Upper lobe of left lung (tissue), 6 donors: ENCODE measurements around the gene XAB2. TPM values are rescaled to one million over a fixed set of nuclear protein-coding genes. Genes with fewer than 3 reads are reported as not detected.

Source experiments
- ATAC-seq, 2 donors: fragments of 200-7000 bp; cut with Tn5 transposase; one replicate each; pipeline ENCODE4 v1.9.1; 2022; ENCODE audit warnings: mild to moderate bottlenecking in 2 of 2, moderate library complexity in 2 of 2; ENCODE audit not compliant: low FRiP score in 2 of 2
- DNase-seq, 2 donors: peaks; one replicate each; pipeline ENCODE4 v3.0.0-alpha.2; 2019 to 2020
- H3K27ac ChIP-seq, 4 donors: fragments of 200-600 bp; sonication (generic); one replicate each; pipeline ENCODE4 v1.5.1; 2016 to 2019
- H3K27me3 ChIP-seq, 4 donors: fragments of 200-600 bp; sonication (generic); one replicate each; pipeline ENCODE4 v1.5.1; 2017 to 2019
- H3K36me3 ChIP-seq, 4 donors: fragments of 200-600 bp; sonication (generic); one replicate each; pipeline ENCODE4 v1.5.1; 2016 to 2019
- H3K4me1 ChIP-seq, 4 donors: fragments of 200-600 bp; sonication (generic); one replicate each; pipeline ENCODE4 v1.5.1; 2018 to 2019
- H3K4me3 ChIP-seq, 4 donors: fragments of 200-600 bp; sonication (generic); one replicate each; pipeline ENCODE4 v1.5.1; 2017 to 2019; ENCODE audit warnings: mild to moderate bottlenecking in 2 of 4, moderate library complexity in 1 of 4
- H3K9me3 ChIP-seq, 4 donors: fragments of 200-600 bp; sonication (generic); one replicate each; pipeline ENCODE4 v1.5.1; 2018 to 2019
- CTCF ChIP-seq, 6 experiments: fragments of 450-650 bp in 4 of 6; fragments of 200-600 bp in 2 of 6; sonication (generic) in 2 of 6; IDR thresholded peaks; one replicate each; pipeline ENCODE4 v1.5.1; 2016 to 2019; ENCODE audit warnings: antibody characterized with exemption in 6 of 6
- EP300 ChIP-seq, 4 donors: sonication (generic); formaldehyde crosslinking; IDR thresholded peaks; one replicate each; pipeline ENCODE4 v1.5.1; 2017; ENCODE audit warnings: antibody characterized with exemption in 4 of 4, control low read depth in 2 of 4
- POLR2A ChIP-seq, 4 donors: fragments of 450-650 bp; IDR thresholded peaks; one replicate each; pipeline ENCODE4 v1.5.1; 2016 to 2017; ENCODE audit warnings: antibody characterized with exemption in 4 of 4, mild to moderate bottlenecking in 2 of 4
- POLR2AphosphoS5 ChIP-seq, 2 donors: sonication (generic); formaldehyde crosslinking; IDR thresholded peaks; one replicate each; pipeline ENCODE4 v1.5.1; 2017; ENCODE audit warnings: antibody characterized with exemption in 2 of 2
- WGBS, 2 donors: methylation state at CpG; one replicate each; pipeline ENCODE4 v1.1.5; 2017 to 2018; 5-methylcytosine and 5-hydroxymethylcytosine counted together
- total RNA-seq, 6 donors: library from RNA; depleted of rRNA in 4 of 6; stranded (reverse); fragments of >200 nt in 4 of 6; gene quantifications; one replicate each; pipeline versions ENCODE4 v1.1.0 to v1.2.1, GENCODE V29; 2016 to 2021
- donor health status: DM: no; HTN: no; CAD: no; lungs with moderate emphysema.
- donor health status: DM: no; HTN: yes; CAD: no; lungs with severe emphysema.

XAB2 gene
- total RNA-seq, 6 donors from 2014 or later = 35.7 to 81.7 (median 51.4) TPM

GRCh38 chr19:7636317-7636690, 7.0 kb upstream of the XAB2 start:
- H3K4me3 ChIP-seq = peak overlapping the region in 3 of 4 donors; percentile 75 to 90 (median 76)

GRCh38 chr19:7635670-7636069, 6.3 kb upstream of the XAB2 start:
- WGBS, 2 donors = 45 to 49% methylated on average over 6 of the region's 6 CpGs
- Histone ChIP-seq H3K27ac (no peak overlapping the region), H3K27me3 (peaks cover 0 to 6% (median 0%) of the 10 kb centered on the region in 4 donors), H3K4me1 (peaks cover 6 to 49% (median 21%) of the 10 kb centered on the region in 4 donors), H3K4me3 (no peak overlapping the region), H3K9me3 (no peaks in the 10 kb centered on the region), H3K36me3 (peaks cover 0 to 20% (median 8%) of the 10 kb centered on the region in 4 donors)
- DNase-seq = no peak
- no peak for ATAC-seq
- TF ChIP-seq POLR2A (IDR thresholded peaks at IDR 0.05) = no peak
- no peak for TF ChIP-seq CTCF (IDR thresholded peaks at IDR 0.05)

More at GRCh38 chr19:7636317-7636690, 7.0 kb upstream of the XAB2 start:
- TF ChIP-seq CTCF (IDR thresholded peaks at IDR 0.05) (no peak), POLR2A (IDR thresholded peaks at IDR 0.05) (no peak), EP300 (IDR thresholded peaks at IDR 0.05) (no peak), POLR2AphosphoS5 (IDR thresholded peaks at IDR 0.05) (no peak)
- no peak for ATAC-seq
- Histone ChIP-seq H3K4me1 (peaks cover under 1 to 43% (median 14%) of the 10 kb centered on the region in 4 donors), H3K27me3 (peaks cover 0 to 6% (median 0%) of the 10 kb centered on the region in 4 donors), H3K27ac (peak overlapping the region; percentile 93 to 97 (median 94)), H3K9me3 (no peaks in the 10 kb centered on the region), H3K36me3 (peaks cover 0 to 19% (median 10%) of the 10 kb centered on the region in 4 donors)
- no peak for DNase-seq
- WGBS, 2 donors = 70 to 76% methylated on average over 12 to 16 of the region's 16 CpGs

GRCh38 chr19:7633698-7634097, 4.4 kb upstream of the XAB2 start, which contains the start of gene PCP2:
Gene PCP2 (minus strand): TSS chr19:7633719. CDS start chr19:7633457, 262 bp downstream.
- Histone ChIP-seq H3K27ac (no peak within 1 kb of the TSS), H3K4me3 (no peak within 1 kb of the TSS), H3K4me1 (peaks cover 13 to 47% (median 31%) of the 10 kb centered on the region in 4 donors), H3K36me3 (peaks cover 0 to 15% (median 4%) of the 10 kb centered on the region in 4 donors), H3K9me3 (no peaks in the 10 kb centered on the region), H3K27me3 (peaks cover 0 to 6% (median 0%) of the 10 kb centered on the region in 4 donors)
- WGBS, 2 donors = 62% methylated on average over 2 of the region's 2 CpGs; no CpG with 5 or more reads in 1 of the 2 donors
- TF ChIP-seq CTCF (IDR thresholded peaks at IDR 0.05) (no peak), POLR2AphosphoS5 (IDR thresholded peaks at IDR 0.05) (no peak), EP300 (IDR thresholded peaks at IDR 0.05) (no peak), POLR2A (IDR thresholded peaks at IDR 0.05) (no peak)
- DNase-seq (no peak), ATAC-seq (no peak)

GRCh38 chr19:7632340-7633203, 3.2 kb upstream of the XAB2 start:
- peak in 1 of 2 donors; percentile 79 for DNase-seq
- Histone ChIP-seq H3K4me1 (peaks cover 24 to 49% (median 39%) of the 10 kb centered on the region in 4 donors), H3K4me3 (no peak overlapping the region), H3K36me3 (peaks cover 0 to 16% (median 4%) of the 10 kb centered on the region in 4 donors), H3K27ac (no peak overlapping the region), H3K9me3 (no peaks in the 10 kb centered on the region), H3K27me3 (peaks cover 0 to 5% (median 0%) of the 10 kb centered on the region in 4 donors)
- no peak for ATAC-seq
- 90 to 93% methylated on average over 22 to 28 of the region's 40 CpGs for WGBS, 2 donors
- no peak for TF ChIP-seq CTCF (IDR thresholded peaks at IDR 0.05)
- TF ChIP-seq POLR2AphosphoS5 (IDR thresholded peaks at IDR 0.05) = no peak
- no peak for TF ChIP-seq POLR2A (IDR thresholded peaks at IDR 0.05)
- no peak for TF ChIP-seq EP300 (IDR thresholded peaks at IDR 0.05)
